GM19351 (cell line): ENCODE data around the gene SV2C.
"Not testable (repeated sequence)": the region's sequence is repeated elsewhere in the genome, so short reads cannot be mapped to it uniquely, and the experiment has no call there.

ENCODE experiments used
- ATAC-seq: cut with Tn5 transposase; IDR thresholded peaks from one replicate; pipeline ENCODE4 v1.9.1; 2021; ENCODE audit warnings: mild to moderate bottlenecking, moderate library complexity; ENCODE audit not compliant: unreplicated experiment

The SV2C gene

GRCh38 chr5:76199336-76200318, 116.4 kb downstream of the SV2C start:
- ATAC-seq = no peak

- ATAC-seq = no peak
Observed at GRCh38 chr5:76202182-76202581, 119.0 kb downstream of the SV2C start.

DNA sequence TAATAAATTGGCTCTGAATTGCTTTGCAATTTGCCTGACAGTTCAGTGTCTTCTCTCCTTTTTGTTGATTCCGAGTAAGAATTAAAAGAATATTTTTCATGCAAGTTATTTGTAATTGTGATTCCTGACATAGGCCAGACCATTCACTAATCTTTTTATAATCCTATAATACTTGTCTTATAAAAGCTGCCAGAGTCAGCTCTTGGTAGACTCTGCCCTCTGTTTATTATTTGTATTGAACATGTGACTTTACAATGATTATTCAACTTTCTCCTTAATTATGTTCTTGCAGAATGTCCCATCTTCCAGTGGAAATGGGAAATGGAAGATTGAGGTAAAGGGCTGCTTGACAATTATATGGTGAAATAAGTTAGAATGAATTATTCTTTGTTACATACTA, 121.0 kb downstream of the SV2C start:
- no peak for ATAC-seq

GRCh38 chr5:76204713-76205112, 121.5 kb downstream of the SV2C start:
- no peak for ATAC-seq

DNA sequence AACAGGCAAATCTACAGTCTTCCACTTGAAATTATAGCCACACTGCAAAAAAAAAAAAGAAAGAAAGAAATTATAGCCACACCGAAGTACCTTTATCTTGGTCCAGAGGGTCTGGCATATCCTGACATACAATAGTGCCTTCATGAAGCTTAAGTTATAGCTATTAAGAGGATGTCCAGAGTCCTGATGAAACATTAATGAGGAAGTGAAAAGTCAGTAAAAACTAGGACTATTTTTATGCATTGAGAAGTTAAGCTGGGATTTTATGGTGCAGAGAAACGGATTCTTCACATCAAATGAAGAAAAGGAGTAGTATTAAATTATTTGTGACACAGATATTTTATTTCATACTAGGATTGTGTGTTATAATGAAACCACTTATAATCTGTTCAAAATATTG, 123.9 kb downstream of the SV2C start:
- no peak for ATAC-seq

DNA sequence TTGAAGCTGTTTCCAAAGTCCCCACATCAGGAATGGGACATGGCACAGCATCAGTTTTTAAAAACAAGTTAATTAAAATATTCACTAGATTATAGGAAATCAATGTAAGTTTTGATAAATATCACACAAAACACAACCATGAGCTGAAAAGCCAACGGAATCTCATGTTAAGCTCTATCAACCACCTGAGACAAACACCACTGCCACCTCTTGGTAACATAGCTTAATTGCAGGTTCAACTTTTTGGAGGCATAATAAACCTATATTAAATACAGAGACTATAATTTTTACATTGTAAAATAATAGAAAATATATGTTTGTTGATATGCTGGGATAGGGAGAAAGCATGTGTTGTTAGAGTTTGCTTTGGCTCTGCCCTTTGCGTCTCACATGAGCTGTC, 126.1 kb downstream of the SV2C start:
- no peak for ATAC-seq

- no peak for ATAC-seq
Observed at GRCh38 chr5:76210946-76211345, 127.8 kb downstream of the SV2C start.

DNA sequence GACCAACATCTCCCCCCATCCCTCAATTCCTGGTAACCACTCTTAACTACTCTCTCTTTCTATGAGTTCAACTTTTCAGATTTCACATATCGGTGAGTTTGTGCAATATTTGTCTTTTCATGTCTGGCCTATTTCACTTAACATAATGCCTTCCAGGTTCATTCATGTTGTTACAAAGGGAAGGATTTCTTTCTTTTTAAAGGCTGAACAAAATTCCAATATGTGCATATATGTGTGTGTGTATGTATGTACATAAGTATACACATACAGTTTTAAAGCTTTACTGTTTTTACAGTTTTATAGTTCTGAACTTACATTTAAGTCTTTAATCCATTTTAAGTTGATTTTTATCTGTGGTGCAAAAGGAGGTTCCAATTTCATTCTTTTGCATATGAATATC, 130.7 kb downstream of the SV2C start:
- no peak for ATAC-seq

DNA sequence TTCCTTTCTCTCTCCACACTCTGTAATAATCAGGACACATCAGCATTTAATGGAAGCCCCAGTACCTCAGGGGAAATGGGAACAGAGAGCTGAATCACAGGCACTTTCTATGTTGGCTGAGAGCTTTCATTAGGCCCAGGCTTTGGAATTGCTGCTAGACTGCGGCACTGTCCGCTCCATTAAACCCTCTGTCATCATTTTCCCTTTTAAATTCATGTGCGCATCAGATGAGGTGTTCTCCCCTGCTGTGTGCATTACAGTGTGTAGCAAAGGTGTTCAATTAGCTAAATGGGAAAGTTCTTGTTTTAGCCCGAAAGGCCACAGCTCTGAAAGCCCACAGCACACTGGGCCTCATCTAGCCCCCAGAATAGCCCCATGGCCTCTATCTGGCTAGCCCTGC, 133.6 kb downstream of the SV2C start:
- no peak for ATAC-seq

DNA sequence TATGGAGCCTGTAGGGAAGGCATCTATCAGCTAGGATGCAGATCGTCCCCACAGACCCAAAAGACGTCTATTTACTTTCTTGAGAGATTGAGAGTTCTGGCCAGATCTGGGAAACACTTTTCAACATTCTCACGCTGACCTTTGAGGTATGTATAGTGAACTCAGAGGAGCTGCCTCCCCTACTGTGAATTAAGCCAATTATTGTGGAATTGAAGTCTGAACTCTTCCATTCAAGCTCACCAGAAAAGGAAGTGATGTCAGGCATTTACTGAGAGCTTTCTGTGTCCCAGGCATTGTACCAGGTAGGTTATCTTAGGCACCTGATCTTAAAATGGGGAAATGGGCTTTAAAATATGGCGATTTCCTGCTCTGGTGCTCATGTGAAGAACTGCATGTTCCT, 136.5 kb downstream of the SV2C start:
- ATAC-seq = no peak

GRCh38 chr5:76221311-76221710, 138.1 kb downstream of the SV2C start:
- ATAC-seq = no peak

DNA sequence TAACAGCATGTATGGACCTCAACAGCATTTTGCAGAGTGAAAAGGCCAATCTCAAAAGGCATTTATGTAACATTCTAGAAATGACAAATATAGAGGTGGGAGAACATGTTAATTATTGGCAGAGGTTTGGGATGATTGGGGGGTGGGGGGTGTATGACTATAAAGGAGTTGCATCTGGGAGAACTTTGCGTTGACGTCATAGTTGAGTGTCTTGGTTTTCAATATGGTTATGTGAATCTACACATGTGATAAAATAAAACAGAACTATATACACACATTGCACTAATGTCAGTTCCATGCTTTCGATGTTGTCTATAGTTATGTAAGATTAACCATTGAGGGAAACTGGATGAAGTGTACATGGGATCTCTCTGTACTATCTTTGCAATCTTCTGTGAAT, 139.1 kb downstream of the SV2C start:
- ATAC-seq = no peak

- ATAC-seq = no peak
Observed at GRCh38 chr5:76223696-76224095, 140.5 kb downstream of the SV2C start.

DNA sequence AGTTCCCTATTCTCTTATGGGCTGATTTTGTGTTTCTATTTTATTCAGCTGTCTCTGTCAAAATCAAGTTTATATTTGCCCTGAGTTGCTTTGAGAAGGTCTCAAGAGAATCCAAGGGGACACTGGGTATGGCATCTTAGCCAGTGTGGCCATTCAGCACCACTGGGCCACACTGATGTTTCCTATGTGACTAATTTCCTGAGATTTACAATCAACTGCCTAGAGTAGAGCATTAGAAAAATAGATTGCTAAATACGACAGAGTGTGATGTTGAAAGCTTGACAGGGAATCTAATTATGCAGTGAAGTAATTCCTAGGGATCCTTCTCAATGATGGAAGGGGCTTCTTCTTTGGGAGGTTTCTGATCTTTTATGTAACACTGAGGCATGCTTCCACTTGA, 141.7 kb downstream of the SV2C start:
- ATAC-seq = no peak

- ATAC-seq = no peak
Observed at GRCh38 chr5:76225336-76225735, 142.2 kb downstream of the SV2C start.

DNA sequence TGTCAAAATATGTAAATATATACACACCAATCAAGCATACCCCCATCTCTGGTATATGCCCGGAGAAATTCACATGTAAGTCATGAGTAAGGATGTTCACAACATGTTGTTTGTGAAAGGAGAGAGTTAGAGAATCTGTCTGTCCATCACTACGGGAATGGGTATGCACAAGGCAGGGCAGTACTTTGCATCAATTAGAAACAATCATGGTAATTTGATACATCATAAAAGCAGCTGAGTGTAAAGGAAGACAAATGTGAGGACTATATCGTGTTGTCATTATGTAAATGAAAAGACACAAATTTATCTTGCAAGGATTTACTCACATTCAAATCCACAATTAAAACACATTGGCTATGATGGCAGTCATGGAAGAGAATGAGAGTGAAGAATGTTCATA, 146.7 kb downstream of the SV2C start:
- no peak for ATAC-seq

- no peak for ATAC-seq
Observed at GRCh38 chr5:76230711-76231285, 147.6 kb downstream of the SV2C start.

DNA sequence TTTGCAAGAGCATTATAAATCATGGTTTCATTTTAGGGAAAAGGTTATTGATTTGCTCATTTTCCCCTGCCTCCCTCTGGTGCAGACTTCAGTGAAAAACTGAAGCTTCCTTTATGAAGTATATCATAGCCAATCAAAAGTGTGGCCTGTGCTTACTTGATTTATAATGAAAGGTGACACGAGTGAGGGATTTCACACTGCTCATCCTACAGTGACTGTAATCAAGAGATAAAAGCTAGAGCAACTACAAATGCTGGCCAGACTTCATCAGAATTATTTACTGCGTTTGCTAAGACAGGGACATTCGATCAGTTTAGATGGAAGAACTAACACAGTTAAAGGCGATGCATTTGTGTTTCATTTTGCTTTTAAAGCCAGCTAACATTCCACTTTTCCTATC, 151.5 kb downstream of the SV2C start:
- no peak for ATAC-seq

GRCh38 chr5:76236684-76237083, 153.5 kb downstream of the SV2C start:
- no peak for ATAC-seq

DNA sequence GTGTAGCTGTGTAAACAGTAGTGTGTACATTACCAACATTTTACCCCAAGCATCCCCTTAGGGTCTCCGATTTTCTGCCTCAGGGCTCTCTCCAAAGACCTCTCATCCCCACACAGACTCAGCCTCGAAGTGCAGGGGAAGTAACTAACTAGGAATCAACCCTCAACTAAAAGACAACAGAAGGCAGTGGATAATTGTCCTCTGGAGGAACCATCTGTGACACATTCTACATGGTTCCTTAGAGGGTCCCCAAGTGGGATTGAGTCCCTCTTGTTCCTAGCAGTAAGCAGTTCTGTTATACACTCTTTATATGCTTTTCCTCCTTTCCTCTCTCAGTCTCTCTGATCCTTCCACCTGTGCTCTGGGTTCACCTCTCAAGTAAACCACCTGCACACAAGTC, 157.2 kb downstream of the SV2C start:
- no peak for ATAC-seq

GRCh38 chr5:76242155-76242554, 159.0 kb downstream of the SV2C start:
- ATAC-seq = not testable (repeated sequence)

DNA sequence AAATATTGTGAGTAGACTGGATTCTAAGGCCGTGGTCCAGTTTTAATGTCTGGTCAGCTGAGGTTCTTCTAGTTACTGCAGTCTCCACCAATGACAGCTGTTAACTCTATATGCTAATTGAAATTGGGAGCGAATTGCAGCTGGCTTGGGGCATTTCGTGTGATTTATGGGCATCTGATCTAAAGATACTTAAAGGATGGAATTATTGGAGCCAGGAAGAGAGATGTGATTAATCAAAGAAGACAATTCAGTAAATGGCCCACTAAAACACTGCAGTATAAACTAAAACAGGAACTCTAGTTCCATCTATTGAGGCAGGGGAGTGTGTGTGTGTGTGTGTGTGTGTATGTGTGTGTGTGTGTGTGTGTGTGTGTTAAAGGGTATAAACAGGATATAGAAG, 162.4 kb downstream of the SV2C start:
- ATAC-seq = no peak
